ENCODE data around the gene UGP2. TPM values are rescaled to one million over a fixed set of nuclear protein-coding genes. Genes with fewer than 3 reads are reported as not detected.

Gene UGP2
- total RNA-seq, 8 experiments from 2014 or later: 44.1 to 208 (median 52.3) TPM

Other genes starting within 250 kb of the UGP2 start
- gene VPS54, start 177.5 kb downstream of the UGP2 start, total RNA-seq: 10 to 100 TPM; 16.1 to 27.7 (median 22.1) TPM